Measurements from ENCODE around the gene PBXIP1. TPM values are rescaled to one million over a fixed set of nuclear protein-coding genes. Genes with fewer than 3 reads are reported as not detected.
"Not testable (repeated sequence)": the region's sequence is repeated elsewhere in the genome, so short reads cannot be mapped to it uniquely, and the experiment has no call there.

Gene PBXIP1
- total and polyA plus RNA-seq, 7 experiments from 2014 or later, result 107 to 390 (median 355) TPM

DNA sequence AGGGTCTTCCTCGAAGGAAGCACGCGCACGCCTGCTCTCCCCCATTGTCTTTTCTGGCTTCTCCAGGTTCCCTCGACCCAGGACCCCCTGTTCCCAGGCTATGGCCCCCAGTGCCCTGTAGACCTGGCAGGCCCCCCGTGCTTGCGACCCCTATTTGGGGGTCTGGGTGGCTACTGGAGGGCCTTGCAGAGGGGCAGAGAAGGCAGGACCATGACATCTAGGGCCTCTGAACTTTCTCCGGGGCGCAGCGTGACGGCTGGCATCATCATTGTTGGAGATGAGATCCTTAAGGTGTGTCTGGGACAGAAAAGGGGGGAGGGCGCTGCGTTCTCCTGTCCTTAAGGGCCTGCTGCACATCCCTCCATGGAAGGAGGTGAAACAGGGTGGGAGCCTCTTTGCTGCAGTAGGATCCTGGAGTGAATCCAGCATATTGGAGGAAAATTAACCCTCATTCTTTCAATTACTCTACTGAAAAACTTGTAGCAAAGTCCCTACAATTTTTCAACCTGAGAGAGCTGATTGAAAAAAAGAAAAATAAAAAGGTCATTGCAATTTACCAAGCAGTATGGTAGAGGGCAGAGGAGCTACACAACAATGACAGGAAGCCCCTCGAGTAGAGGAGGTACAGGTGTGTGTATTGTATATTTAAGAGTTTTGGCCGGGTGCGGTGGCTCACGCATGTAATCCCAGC is 28.0 kb upstream of the PBXIP1 start:
- ChIA-PET POLR2A (interaction anchor here (0.7 to 3.6 kb wide), 22 partner anchors 10 to 189 kb away, joined by 3 to 30 read pairs (median 7); partner anchors contain the start of genes ADAM15, CKS1B, KRTCAP2 and LENEP), CTCF (interaction anchor here (0.7 to 2.9 kb wide), 13 partner anchors 11 to 803 kb away, joined by 3 to 18 read pairs (median 4); partner anchors contain the start of genes PMVK, PYGO2 and SHC1)
- no peak for ATAC-seq
- H3K4me3 ChIP-seq (ENCODE audit: low read length), result peak overlapping the region; percentile 64
- peaks cover 3 to 22% (median 7%) of the 10 kb centered on the region in 3 experiments for H3K36me3 ChIP-seq (ENCODE audit: control insufficient read depth in 2 of 3, insufficient read depth in 3 of 3, low read length in 3 of 3)
- Mint-ChIP-seq H3K4me1 (peaks cover 2 to 25% (median 11%) of the 10 kb centered on the region in 7 donors), H3K36me3 (peaks cover 0 to 18% (median 4%) of the 10 kb centered on the region in 5 donors), H3K27ac (peak overlapping the region in 2 of 9 donors; percentile 38 to 55), H3K27me3 (no peaks in the 10 kb centered on the region), H3K9me3 (no peaks in the 10 kb centered on the region), H3K4me3 (no peak overlapping the region)
- H3K27me3 ChIP-seq (ENCODE audit: control insufficient read depth in 2 of 2, insufficient read depth in 2 of 2, low read length in 2 of 2), result no peaks in the 10 kb centered on the region
- peaks cover 15 to 16% of the 10 kb centered on the region in 2 donors for H3K4me1 ChIP-seq (ENCODE audit: control insufficient read depth in 2 of 2, insufficient read depth in 2 of 2, low read length in 2 of 2)
- H3K9me3 ChIP-seq (ENCODE audit: control insufficient read depth in 2 of 3, low read length in 3 of 3), result no peaks in the 10 kb centered on the region
- intact Hi-C loops (cut with micrococcal nuclease), result loop anchor here (1.0 to 5.0 kb wide), 10 partner anchors 10 to 763 kb away; partner anchors contain the start of genes CKS1B (in 2 of the 2), PBXIP1 (in 1 of the 2), PYGO2 (in 1 of the 2) and ZBTB7B (in 1 of the 2)
- H3K27ac ChIP-seq (ENCODE audit: low read depth, low read length), result peak overlapping the region; percentile 77
- no peak for DNase-seq

DNA sequence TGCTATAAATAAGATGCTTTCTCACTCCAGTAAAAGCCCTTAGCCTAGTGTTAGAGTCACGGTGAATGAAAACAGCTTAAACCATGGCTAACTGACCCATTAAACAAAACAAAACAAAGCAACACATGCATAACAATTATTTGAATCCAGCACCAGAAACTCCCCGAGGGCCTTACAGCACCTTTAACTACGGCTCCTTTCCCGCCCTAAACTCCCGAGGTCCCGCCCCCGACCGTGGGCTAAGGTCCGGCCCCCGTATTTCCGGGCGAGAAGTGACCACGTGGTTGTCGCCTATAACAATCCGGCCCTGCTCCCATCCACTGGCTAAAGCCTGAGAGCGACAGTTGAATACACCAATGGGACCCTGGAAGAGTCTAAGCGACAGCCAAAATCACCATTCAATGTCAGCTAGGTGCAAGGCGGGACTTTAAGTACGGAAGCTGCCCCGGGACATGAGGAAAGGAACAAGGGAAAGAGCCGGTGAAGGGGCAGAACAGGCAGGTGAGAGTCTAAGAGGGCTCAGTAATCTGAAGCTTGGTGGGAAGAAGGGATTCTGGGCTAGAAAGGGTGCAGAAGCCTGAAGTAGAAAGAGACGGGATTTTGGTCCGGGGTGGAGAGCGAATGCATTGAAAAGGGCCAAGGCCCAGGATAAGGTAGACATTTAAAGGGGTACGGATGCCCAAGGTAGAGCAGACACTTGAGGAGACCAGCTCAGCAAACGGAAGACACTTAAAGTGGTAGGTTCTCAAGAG is 27.2 kb upstream of the PBXIP1 start, which contains the start of gene FLAD1:
Gene FLAD1, plus strand, starts transcription at position 448 of the 752 bp plus-strand sequence. CDS start 351 bp downstream, outside the sequence.
- Histone ChIP-seq H3K36me3 (ENCODE audit: control insufficient read depth in 2 of 3, insufficient read depth in 3 of 3, low read length in 3 of 3) (peaks cover 0 to 13% (median under 1%) of the 10 kb centered on the region in 3 experiments), H3K27ac (ENCODE audit: low read depth, low read length) (peak within 1 kb of the TSS; percentile 77), H3K9me3 (ENCODE audit: control insufficient read depth in 2 of 3, low read length in 3 of 3) (no peaks in the 10 kb centered on the region), H3K27me3 (ENCODE audit: control insufficient read depth in 2 of 2, insufficient read depth in 2 of 2, low read length in 2 of 2) (no peaks in the 10 kb centered on the region), H3K4me1 (ENCODE audit: control insufficient read depth in 2 of 2, insufficient read depth in 2 of 2, low read length in 2 of 2) (peaks cover 12 to 13% of the 10 kb centered on the region in 2 donors), H3K4me3 (ENCODE audit: low read length) (peak within 1 kb of the TSS; percentile 64)
- POLR2A ChIA-PET, result interaction anchor here (0.6 to 3.6 kb wide), 21 partner anchors 9 to 540 kb away, joined by 3 to 30 read pairs (median 8); partner anchors contain the start of genes ADAM15, CKS1B, KRTCAP2 and LENEP
- peak; percentile 71 to 98 (median 95) for DNase-seq
- Mint-ChIP-seq H3K4me3 (no peak within 1 kb of the TSS), H3K4me1 (peaks cover 0 to 24% (median 4%) of the 10 kb centered on the region in 7 donors), H3K27ac (peak within 1 kb of the TSS in 3 of 9 donors; percentile 38 to 55 (median 41)), H3K9me3 (no peaks in the 10 kb centered on the region), H3K36me3 (peaks cover 0 to 14% (median 0%) of the 10 kb centered on the region in 5 donors), H3K27me3 (no peaks in the 10 kb centered on the region)
- CTCF ChIA-PET, result interaction anchor here (0.8 to 3.1 kb wide), 13 partner anchors 11 to 802 kb away, joined by 3 to 18 read pairs (median 4); partner anchors contain the start of genes PMVK, PYGO2 and SHC1
- intact Hi-C loops (cut with micrococcal nuclease), result loop anchor here (1.0 to 5.0 kb wide), 10 partner anchors 9 to 764 kb away; partner anchors contain the start of genes CKS1B (in 2 of the 2), PBXIP1 (in 1 of the 2), PYGO2 (in 1 of the 2) and ZBTB7B (in 1 of the 2)
- peak; percentile 99 for ATAC-seq

DNA sequence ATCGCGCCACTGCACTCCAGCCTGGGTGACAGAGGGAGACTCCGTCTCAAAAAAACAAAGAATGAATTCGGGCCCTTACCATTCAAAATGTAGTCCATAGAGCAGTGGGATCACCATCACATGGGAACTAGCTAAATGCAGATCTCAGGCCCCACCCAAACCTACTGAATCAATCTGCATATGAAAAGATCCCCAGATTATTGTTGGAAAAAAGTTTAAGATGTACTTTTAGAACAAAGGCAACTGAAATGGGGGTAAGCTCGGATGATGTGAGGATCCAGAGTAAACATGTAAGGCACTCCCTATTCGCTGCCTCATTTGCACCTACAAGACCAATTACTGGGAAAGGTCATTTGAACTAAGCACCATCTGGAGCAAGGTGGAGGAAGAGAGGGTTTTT is 26.4 kb upstream of the PBXIP1 start:
- H3K4me1 Mint-ChIP-seq, result peaks cover 0 to 30% (median 5%) of the 10 kb centered on the region in 7 donors
- no peaks in the 10 kb centered on the region for H3K27me3 Mint-ChIP-seq
- POLR2A ChIA-PET, result interaction anchor here (0.6 to 3.6 kb wide), 15 partner anchors 12 to 539 kb away, joined by 3 to 30 read pairs (median 9); partner anchors contain the start of genes ADAM15, KRTCAP2, LENEP and PBXIP1
- CTCF ChIA-PET, result interaction anchor here (1.0 to 3.1 kb wide), 7 partner anchors 12 to 79 kb away, joined by 4 to 18 read pairs (median 5); partner anchors contain the start of gene SHC1
- no peaks in the 10 kb centered on the region for H3K9me3 Mint-ChIP-seq
- H3K9me3 ChIP-seq (ENCODE audit: control insufficient read depth in 2 of 3, low read length in 3 of 3), result no peaks in the 10 kb centered on the region
- intact Hi-C loops (cut with micrococcal nuclease), result loop anchor here (2.0 to 5.0 kb wide), 2 partner anchors 34 to 765 kb away; no protein-coding TSS in a partner anchor
- ATAC-seq (no peak), DNase-seq (no peak)
- no peaks in the 10 kb centered on the region for H3K27me3 ChIP-seq (ENCODE audit: control insufficient read depth in 2 of 2, insufficient read depth in 2 of 2, low read length in 2 of 2)
- peaks cover 0 to 6% (median 0%) of the 10 kb centered on the region in 3 experiments for H3K36me3 ChIP-seq (ENCODE audit: control insufficient read depth in 2 of 3, insufficient read depth in 3 of 3, low read length in 3 of 3)
- no peak overlapping the region for H3K4me3 Mint-ChIP-seq
- H3K4me1 ChIP-seq (ENCODE audit: control insufficient read depth in 2 of 2, insufficient read depth in 2 of 2, low read length in 2 of 2), result peaks cover 12 to 13% of the 10 kb centered on the region in 2 donors
- H3K4me3 ChIP-seq (ENCODE audit: low read length), result peak overlapping the region; percentile 64
- H3K27ac ChIP-seq (ENCODE audit: low read depth, low read length), result peak overlapping the region; percentile 73
- peak overlapping the region in 1 of 9 donors; percentile 41 for H3K27ac Mint-ChIP-seq
- peaks cover 0 to 13% (median 0%) of the 10 kb centered on the region in 5 donors for H3K36me3 Mint-ChIP-seq

DNA sequence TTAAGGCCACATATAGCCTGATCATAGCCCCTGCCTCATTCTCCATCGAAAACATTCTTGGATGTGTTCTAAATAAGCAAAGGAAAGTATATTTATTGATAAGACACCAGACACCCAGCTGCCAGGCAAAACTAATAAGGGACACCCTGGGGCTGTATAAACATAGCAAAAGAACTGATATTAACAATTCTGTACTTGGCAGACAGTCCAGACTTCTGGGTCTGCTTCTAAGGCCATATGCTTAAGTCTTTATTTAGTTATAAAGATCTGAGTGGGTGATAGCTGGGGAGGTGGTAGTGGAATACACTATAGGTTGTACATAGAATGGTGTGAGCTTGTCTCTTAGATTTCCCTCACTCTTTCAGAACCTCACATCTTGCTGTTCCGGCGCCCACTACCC is 22.5 kb upstream of the PBXIP1 start:
- Mint-ChIP-seq H3K9me3 (no peaks in the 10 kb centered on the region), H3K36me3 (peaks cover 0 to 12% (median 0%) of the 10 kb centered on the region in 5 donors), H3K4me3 (no peak overlapping the region), H3K4me1 (peaks cover 0 to 20% (median 6%) of the 10 kb centered on the region in 7 donors), H3K27me3 (no peaks in the 10 kb centered on the region), H3K27ac (peak overlapping the region in 1 of 9 donors; percentile 47)
- no peaks in the 10 kb centered on the region for H3K9me3 ChIP-seq (ENCODE audit: control insufficient read depth in 2 of 3, low read length in 3 of 3)
- intact Hi-C loops (cut with micrococcal nuclease), result loop anchor here in 1 of 2 donors (10.0 kb wide), 1 partner anchor 346 kb away; the partner anchor contains the start of gene RUSC1
- H3K4me1 ChIP-seq (ENCODE audit: control insufficient read depth in 2 of 2, insufficient read depth in 2 of 2, low read length in 2 of 2), result peaks cover 15 to 18% of the 10 kb centered on the region in 2 donors
- H3K36me3 ChIP-seq (ENCODE audit: control insufficient read depth in 2 of 3, insufficient read depth in 3 of 3, low read length in 3 of 3), result no peaks in the 10 kb centered on the region
- ATAC-seq (no peak), DNase-seq (no peak)
- no peaks in the 10 kb centered on the region for H3K27me3 ChIP-seq (ENCODE audit: control insufficient read depth in 2 of 2, insufficient read depth in 2 of 2, low read length in 2 of 2)
- no peak overlapping the region for H3K27ac ChIP-seq (ENCODE audit: low read depth, low read length)
- no peak overlapping the region for H3K4me3 ChIP-seq (ENCODE audit: low read length)
- CTCF ChIA-PET, result interaction anchor here (0.7 to 10.5 kb wide), 4 partner anchors 14 to 650 kb away, joined by 3 to 94 read pairs (median 4); partner anchors contain the start of gene LENEP
- POLR2A ChIA-PET, result interaction anchor here (0.7 to 11.7 kb wide), 3 partner anchors 18 to 63 kb away, joined by 3 to 160 read pairs (median 37); partner anchors contain the start of genes PBXIP1 and PYGO2

DNA sequence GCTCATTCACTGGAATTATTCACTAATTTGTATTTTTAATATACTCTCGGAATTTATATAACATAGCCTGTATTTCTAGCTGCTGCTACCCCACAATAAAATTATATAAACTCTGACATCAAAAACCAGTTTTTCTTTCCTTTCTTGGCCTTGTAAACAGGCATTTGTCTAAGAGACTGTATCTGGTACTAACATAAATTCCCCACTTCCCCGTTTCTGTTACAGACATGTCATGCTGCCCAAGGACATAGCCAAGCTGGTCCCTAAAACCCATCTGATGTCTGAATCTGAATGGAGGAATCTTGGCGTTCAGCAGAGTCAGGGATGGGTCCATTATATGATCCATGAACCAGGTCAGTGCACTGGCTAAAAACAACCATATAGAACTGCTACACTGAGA is 21.9 kb upstream of the PBXIP1 start:
- H3K9me3 ChIP-seq (ENCODE audit: control insufficient read depth in 2 of 3, low read length in 3 of 3); H3K36me3 ChIP-seq (ENCODE audit: control insufficient read depth in 2 of 3, insufficient read depth in 3 of 3, low read length in 3 of 3); H3K27ac ChIP-seq (ENCODE audit: low read depth, low read length); H3K27me3 ChIP-seq (ENCODE audit: control insufficient read depth in 2 of 2, insufficient read depth in 2 of 2, low read length in 2 of 2); H3K9me3 Mint-ChIP-seq; H3K4me3 ChIP-seq (ENCODE audit: low read length); H3K27me3 Mint-ChIP-seq; DNase-seq; ATAC-seq: not testable (repeated sequence)
- H3K4me1 Mint-ChIP-seq, result peaks cover 3 to 23% (median 10%) of the 10 kb centered on the region in 7 donors
- peak overlapping the region in 3 of 9 donors; percentile 32 to 75 (median 63) for H3K27ac Mint-ChIP-seq
- intact Hi-C loops (cut with micrococcal nuclease), result loop anchor here in 1 of 2 donors (10.0 kb wide), 1 partner anchor 347 kb away; the partner anchor contains the start of gene RUSC1
- ChIA-PET POLR2A (interaction anchor here (0.7 to 11.7 kb wide), 3 partner anchors 17 to 64 kb away, joined by 3 to 160 read pairs (median 37); partner anchors contain the start of genes PBXIP1 and PYGO2), CTCF (interaction anchor here (0.6 to 10.5 kb wide), 2 partner anchors 37 to 267 kb away, joined by 3 to 94 read pairs; no protein-coding TSS in a partner anchor)
- peaks cover 0 to 12% (median 0%) of the 10 kb centered on the region in 5 donors for H3K36me3 Mint-ChIP-seq
- peaks cover 20 to 21% of the 10 kb centered on the region in 2 donors for H3K4me1 ChIP-seq (ENCODE audit: control insufficient read depth in 2 of 2, insufficient read depth in 2 of 2, low read length in 2 of 2)
- peak overlapping the region in 1 of 10 donors; percentile 43 for H3K4me3 Mint-ChIP-seq
